SW 1271 (cell line): Measurements from ENCODE around the gene DNAJB13.
A peak's percentile ranks its signal among the peaks of the same experiment; 100 is the strongest.
"Not testable (repeated sequence)": the region's sequence is repeated elsewhere in the genome, so short reads cannot be mapped to it uniquely, and the experiment has no call there.

ENCODE experiments used
- DNase-seq, 2 experiments: peaks; one replicate each; lab custom pipeline; 2025; lab: John Stamatoyannopoulos, UW

Gene DNAJB13

DNA sequence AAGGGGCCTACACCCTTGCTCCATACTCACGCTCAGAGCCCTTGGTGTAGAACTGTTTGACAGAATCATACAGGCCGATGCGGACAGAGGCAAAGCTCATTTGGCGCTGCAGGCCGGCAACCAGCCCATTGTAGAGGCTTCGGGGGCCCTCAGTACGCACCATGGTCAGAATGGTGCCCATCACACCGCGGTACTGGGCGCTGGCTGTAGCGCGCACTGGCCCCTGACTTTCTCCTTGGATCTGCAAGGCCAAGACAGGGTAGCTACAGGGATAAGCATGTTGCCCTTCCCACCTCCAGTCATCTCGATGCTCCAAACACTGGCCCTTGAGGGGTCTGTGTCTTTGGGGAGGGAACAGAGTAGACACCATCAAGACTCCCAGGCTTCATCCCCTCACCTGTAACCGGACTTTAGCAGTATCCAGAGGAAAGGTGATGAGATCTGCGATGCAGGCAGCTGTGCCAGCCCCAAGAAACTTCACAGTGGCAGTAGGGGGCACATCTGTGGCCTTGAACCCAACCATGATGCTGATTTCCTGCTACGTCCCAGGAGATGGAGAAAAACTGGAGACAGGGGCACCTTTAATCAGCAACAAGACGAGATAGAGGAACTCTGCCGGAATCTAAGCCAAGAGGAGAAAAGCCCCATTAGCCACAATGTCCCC lies 27.2 kb downstream of the DNAJB13 start:
- DNase-seq, result no peak

DNA sequence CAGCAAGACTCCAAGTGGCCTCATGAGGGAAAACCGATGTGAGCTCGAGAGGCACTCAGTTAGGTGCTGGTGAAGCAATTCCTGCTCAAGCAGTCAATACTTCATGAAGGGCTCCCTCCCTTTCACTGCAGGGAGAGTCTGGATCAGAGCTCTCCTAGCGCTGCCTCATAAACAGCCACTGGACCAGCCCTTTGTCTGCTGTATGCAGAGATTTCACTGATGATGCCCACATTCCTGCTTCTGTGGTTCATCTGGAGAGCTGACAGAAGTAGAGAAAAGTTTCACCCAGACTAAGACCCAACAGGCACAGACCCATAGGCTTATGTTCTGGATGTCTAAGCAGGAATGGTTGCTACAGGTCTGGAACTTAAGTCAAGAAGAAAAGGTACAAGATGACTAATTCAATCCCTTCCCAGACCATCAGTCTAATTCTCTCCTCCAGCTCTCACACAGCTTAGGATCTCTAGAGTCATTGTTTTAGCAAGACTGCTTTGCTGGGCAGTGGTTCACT lies 27.8 kb downstream of the DNAJB13 start:
- no peak for DNase-seq

DNA sequence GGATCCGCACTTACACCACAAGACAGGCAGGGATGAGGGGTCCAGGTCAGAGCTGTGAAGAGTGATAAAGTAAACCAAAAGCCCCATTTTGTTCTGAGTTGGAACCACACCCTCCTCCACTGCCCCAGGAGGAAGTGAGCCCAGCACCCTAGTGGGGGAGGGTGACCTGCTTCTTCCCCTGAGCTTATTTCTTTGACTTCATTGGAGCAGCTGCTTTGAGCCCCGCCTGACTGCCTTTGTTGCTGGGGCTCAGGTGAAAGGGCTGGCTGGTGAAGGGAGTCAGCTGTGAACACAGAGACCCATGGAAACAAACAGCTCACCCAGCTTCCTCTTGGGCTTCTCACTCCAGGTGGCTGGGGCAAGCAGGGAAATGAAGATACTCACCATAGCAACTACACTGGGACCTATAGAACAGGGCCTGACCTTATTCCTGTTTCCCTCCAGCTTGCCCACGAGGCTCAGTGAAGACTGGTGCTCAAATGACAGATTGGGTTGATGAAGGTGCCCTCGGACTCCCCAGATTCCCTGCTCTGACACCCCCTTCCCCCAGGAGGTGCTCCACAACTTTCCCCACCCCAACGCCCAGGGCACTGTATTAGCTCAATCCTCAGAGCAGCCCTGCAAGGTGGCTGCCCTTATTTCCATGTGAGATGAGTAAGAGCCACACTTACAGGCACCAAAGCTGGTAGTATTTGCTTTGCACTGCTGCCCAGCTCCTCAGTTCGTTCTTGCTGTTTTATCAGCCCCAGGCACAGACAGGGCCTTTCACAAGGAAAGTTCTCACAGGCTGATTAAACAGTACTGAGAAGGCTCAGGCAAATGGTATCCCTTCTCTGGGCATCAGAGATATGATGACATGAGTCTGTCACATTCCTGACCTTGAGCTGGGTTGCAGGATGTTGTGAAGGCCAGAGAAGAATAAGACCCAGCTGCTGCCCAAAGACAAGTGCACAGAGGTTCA lies 29.5 kb downstream of the DNAJB13 start:
- DNase-seq, result no peak

DNA sequence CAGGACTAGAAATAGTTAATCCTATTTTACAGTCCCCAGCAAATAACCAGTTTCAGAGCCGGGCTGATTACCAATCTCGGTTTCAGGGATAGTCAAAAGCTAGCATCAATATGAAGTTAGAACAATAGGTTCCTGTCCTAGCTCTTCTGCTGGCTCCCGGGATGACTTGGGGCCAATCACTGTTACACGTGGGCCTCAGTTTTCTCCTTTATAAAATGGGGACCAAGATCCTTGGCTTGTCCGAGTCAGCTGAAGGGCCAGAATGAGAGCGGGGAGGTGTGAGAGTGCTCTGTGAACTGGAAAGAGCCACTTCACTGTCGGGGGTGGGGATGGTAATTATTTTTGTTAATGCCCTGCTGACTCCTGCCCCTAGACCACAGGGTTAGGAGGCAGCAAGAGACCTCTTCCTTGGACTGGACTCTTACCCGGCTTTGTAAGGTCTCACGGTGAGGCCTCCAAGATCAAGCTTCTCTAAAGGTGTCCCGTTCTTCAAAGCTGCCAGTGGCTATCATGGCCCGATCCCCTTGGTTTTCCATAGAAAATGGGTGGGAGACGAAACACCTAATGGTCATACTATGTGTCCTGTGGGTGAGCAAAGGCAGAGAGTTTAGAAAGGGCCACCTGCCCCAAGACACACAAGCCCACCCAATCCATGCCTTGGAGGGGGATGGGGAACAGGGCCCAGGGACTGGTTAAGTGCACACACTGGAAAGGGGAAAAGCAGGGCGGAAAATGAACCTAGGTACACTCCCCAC lies 30.4 kb downstream of the DNAJB13 start:
- no peak for DNase-seq

DNA sequence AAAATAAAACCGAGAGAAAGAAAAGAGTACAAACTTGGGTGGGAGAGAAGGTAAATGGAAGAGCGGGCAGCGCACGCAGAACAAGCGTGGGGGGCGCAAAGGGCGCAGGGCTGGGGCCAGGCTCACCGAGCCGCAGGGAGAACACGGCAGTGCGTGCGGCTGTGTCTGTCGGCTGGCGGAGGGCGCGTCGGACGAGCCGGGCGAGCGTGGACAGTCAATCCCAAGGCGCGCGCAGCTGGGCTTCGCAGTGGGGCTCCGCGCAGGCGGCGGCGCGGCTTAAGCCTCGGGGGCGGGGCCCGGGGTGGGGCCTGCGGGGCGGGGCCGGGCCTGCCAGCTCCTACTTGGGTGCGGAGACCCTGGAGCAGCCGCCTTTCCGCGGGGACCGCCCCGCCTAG lies 31.8 kb downstream of the DNAJB13 start, which contains the start of gene UCP2:
TSS of gene UCP2 (minus strand) at position 249 of the 395 bp plus-strand sequence. CDS start 4,465 bp downstream, outside the sequence.
- DNase-seq, result peak; percentile 75 to 95

DNA sequence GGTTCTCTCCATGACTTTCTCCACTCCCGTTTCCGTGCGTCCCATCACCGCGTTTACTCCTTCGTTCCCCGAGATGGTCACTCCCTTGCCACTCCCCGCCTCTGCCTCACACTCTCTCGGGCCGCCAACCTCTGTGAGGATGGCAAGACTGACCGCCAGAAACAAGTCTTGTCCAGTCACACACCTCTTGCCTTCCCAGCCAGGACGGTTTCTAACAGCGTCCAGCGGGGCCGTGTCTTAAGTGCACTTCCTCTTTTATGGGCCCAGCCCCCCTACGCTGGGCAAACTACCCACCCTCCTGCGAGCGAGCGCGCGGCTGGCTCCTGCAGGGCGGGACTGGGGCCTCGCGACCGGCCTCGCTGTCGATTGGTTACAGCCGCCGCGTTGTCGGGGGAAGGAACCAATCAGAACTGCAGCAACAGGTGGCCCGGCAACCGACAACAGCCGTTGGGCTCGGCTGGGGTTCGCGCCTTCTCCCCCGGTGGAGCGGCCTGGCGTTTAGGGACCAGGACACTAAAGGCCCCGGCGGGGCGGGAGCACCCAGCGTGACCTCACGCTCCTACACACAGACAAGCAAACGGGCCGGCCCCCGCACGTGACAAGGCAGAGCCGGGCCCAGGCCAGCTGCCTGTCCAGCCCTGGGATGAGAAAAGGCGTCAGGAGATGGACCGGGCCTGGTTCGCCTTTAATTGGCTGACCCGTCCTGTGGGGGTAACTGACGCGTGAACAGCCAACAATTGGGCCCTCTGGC lies 32.3 kb downstream of the DNAJB13 start:
- peak; percentile 90 to 95 for DNase-seq

DNA sequence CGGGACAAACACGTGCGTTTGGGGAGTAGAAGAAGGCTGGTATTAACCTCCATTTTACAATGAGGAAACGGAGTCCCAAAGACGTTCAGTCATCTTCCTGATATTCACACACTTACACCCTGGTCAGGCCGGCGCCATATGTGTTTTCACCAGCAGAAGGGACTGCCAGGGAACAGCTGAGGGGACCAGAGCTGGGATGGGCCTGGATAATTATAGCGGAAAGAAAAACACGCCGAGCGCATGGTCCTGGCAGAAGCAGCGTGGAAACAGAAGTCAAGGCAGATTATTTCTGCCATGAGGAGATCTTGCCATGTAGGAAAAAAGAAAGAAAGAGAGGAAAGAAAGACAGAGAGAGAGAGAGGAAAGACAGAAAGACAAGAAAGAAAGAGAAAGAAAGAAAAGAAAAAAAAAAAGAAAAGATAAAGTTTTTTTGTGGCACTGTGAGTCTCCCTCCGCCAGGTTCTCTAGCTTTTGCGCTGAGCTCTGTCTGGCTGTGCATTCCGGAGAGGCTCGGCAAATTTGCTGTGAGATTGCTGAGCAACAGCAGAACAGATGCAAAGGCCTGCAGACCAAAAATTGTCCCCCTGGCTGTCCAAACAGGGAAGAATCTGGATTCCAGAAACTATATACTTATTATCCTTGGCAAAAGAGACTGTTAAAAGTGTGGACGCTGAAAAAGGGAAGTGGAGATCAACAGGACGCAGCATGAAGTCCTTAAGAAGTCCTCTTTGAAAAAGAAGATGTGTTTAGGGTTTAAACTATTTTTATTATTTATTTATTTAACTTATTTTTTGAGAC lies 33.1 kb downstream of the DNAJB13 start:
- DNase-seq, result no peak

DNA sequence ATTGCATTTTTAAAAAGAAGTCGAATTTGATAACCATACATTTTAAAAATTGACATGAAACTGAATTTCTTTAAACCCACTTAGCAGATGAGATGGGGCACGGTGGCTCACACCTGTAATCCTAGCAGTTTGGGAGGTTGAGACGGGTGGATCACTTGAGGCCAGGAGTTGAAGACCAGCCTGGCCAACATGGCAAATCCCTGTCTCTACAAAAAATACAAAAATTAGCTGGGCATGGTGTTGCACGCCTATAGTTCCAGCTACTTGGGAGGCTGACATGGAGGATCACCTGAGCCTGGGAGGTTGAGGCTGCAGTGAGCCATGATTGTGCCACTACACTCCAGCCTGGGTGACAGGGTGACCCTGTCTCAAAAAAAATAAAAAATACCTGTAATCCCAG lies 34.8 kb downstream of the DNAJB13 start:
- not testable (repeated sequence) for DNase-seq

DNA sequence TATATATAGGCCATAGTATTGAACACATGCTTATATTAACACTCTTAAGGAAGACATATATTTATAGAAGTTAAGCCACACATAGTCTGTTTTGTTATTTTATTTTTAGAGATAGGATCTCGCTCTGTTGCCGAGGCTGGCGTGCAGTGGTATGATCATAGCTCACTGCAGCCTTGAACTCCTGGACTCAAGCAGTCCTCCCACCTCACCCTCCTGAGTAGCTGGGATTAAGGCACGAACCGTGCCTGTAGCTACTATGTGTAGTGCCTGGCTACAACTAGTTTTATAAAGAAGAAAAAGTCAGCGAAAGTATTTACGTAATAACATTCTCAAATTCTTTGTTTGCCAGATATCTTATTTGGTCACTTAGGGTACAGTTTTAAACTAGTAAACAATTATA lies 37.4 kb downstream of the DNAJB13 start:
- no peak for DNase-seq

DNA sequence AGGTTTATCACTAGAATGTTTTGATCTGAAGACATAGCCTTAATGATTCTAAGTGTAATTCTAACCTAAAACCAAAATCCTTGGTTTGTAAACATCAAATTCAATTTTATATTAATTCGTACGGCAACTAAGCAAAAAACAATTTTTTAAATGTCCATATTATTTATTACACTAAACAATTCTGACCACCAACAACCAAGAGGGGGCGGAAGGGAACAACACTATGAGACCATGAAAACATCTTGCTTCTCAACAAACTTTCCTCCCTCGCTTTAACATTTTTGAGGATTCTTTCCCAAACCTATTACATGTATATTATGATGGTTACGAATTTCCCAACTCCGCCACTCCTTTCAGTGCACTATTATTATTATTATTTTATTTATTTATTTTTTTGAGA lies 38.3 kb downstream of the DNAJB13 start:
- DNase-seq, result no peak

DNA sequence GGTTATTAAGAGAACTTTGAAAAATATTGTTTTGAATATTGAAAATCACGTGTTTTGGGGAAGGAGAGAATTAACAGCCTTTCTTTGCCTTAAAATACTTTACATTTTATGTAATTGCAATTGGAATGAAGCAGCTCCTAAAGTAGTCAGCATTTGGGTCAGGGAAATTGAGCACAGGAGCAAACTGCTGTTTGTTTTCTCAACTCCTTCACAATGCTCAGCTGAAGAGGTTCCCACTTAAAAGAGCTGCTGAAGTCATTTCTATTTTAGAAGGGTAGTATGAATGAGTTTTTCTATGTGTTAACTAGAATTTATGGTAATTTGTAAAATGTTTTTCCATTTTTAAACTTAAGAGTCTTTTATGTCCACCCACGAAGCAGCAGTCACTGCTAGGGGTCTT lies 39.9 kb downstream of the DNAJB13 start:
- no peak for DNase-seq

DNA sequence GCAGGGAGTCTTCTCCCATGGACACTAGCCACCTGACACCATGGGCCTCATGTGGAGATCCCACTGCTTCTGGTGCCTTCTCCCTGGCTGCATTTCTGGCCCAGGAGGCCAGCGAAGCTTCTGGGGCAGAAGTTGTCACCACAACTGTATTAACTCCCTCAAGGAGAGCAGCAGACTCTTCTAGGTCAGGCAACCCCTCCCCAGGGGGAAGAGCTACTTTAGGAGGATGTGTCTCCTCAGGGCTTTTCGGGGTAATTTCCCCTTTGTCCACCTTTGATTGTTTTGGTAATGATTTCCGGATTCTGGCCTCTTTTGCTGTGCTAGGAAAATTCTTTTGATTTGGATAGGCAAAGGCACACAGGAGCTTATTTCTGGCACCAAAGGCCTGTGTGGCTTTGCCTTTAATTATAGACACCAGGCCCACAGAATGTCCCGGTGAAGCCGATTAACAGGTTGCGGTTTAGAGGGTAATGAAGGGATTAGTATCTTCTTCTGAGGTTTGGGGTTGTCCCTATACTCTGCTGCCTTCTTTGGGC lies 40.7 kb downstream of the DNAJB13 start:
- DNase-seq, result no peak

DNA sequence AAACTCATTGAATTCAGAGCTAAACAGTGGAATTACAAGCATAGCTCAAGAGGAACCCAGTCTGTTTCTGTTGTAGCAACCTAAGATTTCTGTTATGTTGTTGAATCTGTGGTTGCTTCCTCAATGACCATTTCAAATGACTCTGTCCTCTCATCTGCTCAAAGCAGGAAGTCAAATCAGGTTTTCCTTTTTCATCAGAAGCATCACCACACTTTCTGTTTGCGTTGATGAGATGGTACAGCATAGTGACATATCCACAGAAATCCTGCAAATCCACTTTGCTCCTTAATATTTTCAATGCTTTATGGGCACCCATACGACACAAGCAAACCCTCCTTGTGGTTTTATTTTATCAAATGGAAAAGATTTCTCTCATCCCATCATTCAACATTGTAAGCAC lies 44.4 kb downstream of the DNAJB13 start:
- no peak for DNase-seq

DNA sequence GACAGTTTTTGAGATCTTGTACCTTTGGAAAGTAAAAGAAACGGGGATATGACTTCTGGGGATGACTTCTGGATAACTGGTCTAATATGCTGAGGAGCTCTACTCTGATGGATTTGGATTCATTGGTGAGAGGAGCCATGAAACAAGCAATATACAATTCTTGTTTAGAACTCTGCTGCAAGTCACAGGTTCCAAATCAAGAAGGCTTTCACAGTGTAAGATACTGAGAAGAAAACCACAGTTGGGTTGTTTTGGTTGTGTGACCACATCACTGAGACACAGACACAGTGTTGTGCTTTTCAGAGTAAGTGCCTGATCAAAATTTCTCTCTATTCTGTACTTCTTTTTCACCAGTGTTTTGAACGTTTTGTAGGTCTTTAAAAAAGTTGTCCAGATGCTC lies 44.9 kb downstream of the DNAJB13 start:
- DNase-seq, result no peak

DNA sequence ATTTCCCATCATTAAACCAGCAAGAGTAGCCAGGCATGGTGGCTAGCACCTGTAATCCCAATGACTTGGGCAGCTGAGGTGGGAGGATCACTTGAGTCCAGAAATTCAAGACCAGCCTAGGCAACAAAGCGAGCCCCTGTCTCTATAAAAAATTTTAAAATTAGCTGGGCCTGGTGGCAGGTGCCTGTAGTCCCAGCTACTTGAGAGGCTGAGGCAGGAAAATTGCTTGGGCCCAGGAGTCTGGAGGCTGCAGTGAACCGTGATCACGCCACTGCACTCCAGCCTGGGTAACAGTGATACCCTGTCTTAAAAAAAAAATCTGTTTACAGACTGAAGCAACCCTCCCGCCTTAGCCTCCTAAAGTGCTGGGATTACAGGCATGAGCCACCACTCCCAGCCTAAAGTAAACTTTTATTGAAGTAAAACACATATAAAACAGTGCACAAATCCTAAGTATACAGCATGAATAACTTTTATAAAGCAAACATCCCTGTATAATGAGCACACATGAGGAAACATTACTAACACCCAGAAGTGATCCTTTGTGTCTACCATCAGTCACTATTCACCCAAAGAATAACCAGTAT lies 45.4 kb downstream of the DNAJB13 start:
- DNase-seq, result no peak

DNA sequence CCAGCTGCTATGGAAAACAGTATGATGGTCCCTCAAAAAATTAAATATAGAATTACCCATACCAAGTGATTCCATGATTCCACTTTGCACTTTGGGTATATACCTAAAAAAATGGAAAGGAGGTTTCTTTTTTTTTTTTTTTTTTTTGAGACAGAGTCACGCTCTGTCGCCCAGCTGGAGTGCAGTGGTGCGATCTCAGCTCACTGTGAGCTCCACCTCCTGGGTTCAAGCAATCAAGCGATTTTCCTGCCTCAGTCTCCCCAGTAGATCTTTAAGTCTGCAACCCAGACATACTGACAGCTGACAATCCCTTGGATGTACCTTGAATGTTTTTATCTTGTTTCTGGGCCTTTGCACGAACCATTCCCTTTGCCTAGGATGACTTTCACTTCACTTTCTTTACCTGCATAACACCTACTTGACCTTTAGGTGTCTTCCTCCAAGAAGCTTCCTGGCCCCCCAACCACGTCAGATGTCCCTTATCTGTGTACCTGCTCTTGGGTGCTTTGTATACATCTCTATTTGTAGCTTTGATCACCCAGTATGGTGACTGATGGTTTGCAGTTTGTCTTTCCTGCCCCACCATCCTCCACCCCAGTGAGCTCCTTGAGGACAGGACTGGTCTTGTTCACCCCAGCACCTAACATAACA lies 46.4 kb downstream of the DNAJB13 start:
- no peak for DNase-seq

DNA sequence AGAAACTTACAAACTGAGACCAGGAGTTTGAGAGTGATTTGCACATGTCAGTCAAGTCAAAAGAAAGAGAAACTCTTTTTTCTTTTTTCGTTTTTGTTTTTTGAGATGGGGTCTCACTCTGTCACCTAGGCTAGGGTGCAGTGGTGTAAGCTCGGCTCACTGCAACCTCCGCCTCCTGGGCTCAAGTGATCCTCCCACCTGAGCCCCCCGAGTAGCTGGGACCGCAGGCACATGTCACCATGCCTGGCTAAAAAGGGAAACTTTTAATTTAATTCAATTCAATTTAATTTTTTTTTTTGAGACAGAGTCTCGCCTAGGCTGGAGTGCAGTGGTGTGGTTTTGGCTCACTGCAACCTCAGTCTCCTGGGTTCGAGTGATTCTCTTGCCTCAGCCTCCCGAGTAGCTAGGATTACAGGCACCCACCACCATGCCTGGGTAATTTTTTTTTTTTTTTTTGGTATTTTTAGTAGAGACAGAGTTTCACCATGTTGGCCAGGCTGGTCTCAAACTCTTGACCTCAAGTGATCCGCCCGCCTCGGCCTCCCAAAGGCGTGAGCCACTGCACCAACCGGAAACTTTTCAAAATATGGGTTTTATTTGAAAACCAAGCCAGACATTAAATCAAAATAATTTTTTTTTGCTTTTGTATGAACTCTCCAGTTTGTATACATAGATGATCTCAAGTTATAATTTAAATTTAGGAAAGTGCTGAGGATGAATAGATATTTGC lies 48.2 kb downstream of the DNAJB13 start:
- DNase-seq, result no peak

DNA sequence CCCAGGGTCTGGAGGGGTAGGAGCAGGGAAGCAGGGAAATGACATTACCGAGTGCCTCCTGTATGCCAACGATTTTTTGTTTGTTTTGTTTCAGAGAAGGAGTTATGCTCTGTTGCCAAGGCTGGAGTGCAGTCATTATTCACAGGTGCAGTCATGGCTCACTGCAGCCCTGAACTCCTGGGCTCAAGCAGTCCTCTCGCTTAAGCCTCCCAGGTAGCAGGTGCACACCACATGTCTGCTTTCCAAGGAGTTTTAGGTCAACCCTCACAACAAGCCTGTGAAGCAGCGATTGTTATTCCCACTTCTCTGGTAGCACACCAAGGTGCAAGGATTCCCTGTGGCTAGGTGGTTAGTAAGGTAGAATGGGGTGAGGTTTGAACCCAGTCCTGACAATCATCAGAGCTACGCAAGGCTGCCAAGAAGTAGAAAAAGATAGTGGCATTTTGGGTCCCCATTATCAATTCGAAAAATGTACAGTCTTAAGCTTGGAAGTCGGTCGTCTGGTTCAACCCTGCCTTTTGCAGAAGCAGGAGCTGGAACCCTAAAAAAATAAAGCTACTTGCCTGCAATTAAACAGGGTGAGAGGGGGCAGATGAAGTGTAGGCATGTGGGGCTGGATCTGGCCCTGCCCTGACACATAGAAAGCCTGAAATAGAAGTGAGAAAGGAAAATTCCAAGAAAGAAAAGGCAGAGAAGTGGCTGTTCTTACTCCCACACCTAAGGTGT lies 48.9 kb downstream of the DNAJB13 start:
- DNase-seq, result no peak
